Activated T-helper 9 cell treated with anti-CD3 and anti-CD28 coated beads, Interleukin-2, amount 50 U/mL, for 16 hours (primary cell): Measurements from ENCODE around the gene MYOZ1.
"Not testable (repeated sequence)": the region's sequence is repeated elsewhere in the genome, so short reads cannot be mapped to it uniquely, and the experiment has no call there.

Experiments
- DNase-seq: peaks from one replicate; pipeline ENCODE4 v3.0.0-alpha.2; 2020; ENCODE audit warnings: low read depth

The MYOZ1 gene, protein sequence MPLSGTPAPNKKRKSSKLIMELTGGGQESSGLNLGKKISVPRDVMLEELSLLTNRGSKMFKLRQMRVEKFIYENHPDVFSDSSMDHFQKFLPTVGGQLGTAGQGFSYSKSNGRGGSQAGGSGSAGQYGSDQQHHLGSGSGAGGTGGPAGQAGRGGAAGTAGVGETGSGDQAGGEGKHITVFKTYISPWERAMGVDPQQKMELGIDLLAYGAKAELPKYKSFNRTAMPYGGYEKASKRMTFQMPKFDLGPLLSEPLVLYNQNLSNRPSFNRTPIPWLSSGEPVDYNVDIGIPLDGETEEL

GRCh38 chr10:73641328-73642060 is at the start of gene MYOZ1:
Gene MYOZ1 (minus strand): TSS chr10:73641474. CDS start chr10:73640017, 1,457 bp downstream.
- no peak for DNase-seq

GRCh38 chr10:73690755-73691154 is 49.5 kb upstream of the MYOZ1 start:
- not testable (repeated sequence) for DNase-seq

DNA sequence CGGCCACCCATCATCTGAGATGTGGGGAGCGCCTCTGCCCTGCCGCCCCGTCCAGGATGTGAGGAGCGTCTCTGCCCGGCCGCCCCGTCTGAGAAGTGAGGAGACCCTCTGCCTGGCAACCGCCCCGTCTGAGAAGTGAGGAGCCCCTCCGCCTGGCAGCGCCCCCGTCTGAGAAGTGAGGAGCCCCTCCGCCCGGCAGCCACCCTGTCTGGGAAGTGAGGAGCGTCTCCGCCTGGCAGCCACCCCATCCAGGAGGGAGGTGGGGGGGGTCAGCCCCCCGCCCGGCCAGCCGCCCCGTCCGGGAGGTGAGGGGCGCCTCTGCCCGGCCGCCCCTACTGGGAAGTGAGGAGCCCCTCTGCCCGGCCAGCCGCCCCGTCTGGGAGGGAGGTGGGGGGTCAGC is 48.3 kb upstream of the MYOZ1 start:
- DNase-seq = not testable (repeated sequence)

GRCh38 chr10:73687641-73688040 is 46.4 kb upstream of the MYOZ1 start:
- DNase-seq = not testable (repeated sequence)

- DNase-seq = not testable (repeated sequence)
Measured at GRCh38 chr10:73674546-73674945, 33.3 kb upstream of the MYOZ1 start.

DNA sequence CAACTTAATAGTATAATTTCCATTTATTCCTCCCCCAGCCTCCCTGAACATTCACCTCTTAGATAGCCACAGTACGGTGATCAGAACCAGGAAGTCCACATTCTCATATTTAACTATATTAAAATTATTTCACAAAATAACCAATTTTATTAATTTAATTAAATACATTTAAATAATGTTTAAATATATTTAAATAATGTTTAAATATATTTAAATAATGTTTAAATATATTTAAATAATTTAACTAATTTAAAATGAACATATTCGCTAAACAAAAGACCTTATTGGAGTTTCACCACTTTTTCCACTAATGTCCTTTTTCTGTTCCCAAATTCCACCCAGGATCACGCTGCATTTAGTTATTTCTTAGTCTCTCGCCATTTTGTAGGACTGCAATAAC is 27.1 kb upstream of the MYOZ1 start:
- not testable (repeated sequence) for DNase-seq

GRCh38 chr10:73666153-73666809 is 25.0 kb upstream of the MYOZ1 start:
- not testable (repeated sequence) for DNase-seq

DNA sequence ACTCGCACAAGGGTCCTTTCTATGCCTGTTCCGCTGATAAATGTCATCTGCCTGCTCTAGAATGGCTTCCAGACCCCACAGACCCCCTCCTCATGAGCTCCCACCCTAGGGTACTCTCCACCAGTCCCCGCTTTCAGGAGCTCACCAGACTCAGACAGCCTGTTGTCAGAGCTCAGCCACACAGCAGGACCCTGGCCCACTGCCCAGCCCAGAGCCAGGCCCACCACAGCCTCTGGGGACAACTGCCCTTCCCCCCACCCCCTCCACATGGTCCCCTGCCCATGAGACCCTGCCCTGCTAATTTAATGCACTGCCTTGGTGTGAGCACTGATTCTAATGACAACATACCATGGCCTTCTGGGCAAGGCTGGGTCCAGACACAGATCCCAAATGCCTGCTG is 24.3 kb upstream of the MYOZ1 start:
- not testable (repeated sequence) for DNase-seq

GRCh38 chr10:73664156-73665040 is 23.1 kb upstream of the MYOZ1 start:
- not testable (repeated sequence) for DNase-seq

GRCh38 chr10:73663621-73664020 is 22.3 kb upstream of the MYOZ1 start:
- DNase-seq = not testable (repeated sequence)

- DNase-seq = not testable (repeated sequence)
Measured at GRCh38 chr10:73662705-73663104, 21.4 kb upstream of the MYOZ1 start.

GRCh38 chr10:73655990-73656298 is 14.7 kb upstream of the MYOZ1 start, which contains the start of gene SYNPO2L:
Gene SYNPO2L (minus strand): TSS chr10:73656029. CDS start chr10:73655922, 107 bp downstream.
- no peak for DNase-seq

GRCh38 chr10:73655257-73655989 is 14.1 kb upstream of the MYOZ1 start:
- no peak for DNase-seq

- no peak for DNase-seq
Measured at GRCh38 chr10:73653701-73654100, 12.4 kb upstream of the MYOZ1 start.

- no peak for DNase-seq
Measured at GRCh38 chr10:73653195-73653594, 11.9 kb upstream of the MYOZ1 start.

DNA sequence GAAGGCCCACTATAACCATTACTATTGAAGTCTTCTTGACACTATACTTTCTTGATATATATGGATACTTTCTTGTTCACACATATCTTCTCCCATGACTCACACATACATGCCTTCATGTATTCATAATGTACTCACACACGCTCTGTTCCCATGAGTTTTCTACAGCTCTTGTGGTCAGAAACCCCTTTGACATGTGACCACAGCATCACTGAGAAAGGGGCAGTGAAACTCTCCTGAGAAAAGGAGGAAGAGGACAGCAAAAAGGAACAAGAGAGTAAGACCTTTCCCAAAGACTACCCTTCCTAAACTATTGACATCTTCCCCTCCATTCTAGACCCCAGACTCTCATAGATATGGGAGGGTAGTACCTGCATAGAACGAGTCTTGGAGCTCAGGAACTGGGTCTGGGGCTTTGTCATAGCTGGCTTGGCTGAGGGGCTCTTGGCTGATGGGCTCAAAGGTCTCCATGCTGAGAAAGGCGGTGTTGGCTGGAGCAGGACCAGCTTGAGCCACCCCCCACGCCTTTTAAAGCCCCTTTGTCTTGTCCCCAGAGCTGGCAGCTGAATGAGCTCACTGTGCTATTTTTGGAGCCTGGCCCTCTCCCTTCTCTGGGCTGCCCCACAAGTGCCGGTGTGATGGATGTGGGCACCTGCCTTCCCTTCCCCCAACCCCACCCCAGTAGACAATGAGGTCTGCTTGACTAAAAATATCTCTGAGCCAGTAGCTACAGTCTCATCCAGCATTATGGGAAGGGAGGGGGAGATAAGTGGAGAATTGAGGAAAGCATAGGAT is 9.5 kb upstream of the MYOZ1 start:
- no peak for DNase-seq

GRCh38 chr10:73649876-73650536 is 8.7 kb upstream of the MYOZ1 start:
- DNase-seq = no peak

DNA sequence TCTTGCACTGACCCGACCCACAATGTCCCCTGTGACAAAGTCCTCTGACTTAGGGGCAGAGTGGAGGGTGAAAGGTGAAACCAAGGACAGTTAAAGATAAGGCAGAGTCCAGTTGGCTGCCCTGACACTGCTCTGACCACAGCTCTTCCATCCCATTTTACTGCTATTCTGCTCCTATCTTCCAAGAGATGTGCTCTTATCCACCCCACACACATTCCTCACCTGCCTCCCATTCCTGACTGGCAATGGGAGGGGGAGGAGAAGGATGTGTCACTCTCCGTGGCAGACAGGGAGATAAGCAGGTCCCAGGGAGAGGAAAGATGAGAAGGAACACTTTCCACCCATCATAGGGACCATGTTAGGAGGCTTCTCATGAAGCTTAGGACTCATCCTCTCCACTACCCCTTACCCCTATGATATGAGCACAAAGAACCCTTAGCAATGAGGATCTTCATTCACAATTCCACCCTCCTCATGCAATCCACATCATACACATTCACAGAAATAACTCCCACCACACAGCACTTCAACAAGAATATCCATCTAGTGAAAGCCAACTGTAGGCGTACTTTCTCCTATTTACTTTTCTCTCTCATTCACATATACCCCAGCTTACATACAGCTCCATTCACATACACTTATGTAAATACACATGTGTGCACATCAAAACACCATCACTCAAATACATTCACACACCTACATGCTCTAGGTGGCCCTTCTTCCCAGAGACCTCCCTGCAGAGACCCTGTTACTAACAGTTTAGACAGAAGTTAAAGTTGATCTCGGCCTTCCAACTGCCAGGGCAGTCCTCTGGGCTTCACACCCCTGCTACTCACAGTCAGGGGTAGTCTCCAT is 7.9 kb upstream of the MYOZ1 start:
- DNase-seq = no peak
